Erythroblast (primary cell): ENCODE data around the gene SPPL2C.

ENCODE experiments used
- GATA1 ChIP-seq: IDR thresholded peaks from 2 replicates; pipeline ENCODE4 v1.6.1; 2011; ENCODE audit warnings: low read depth, mild to moderate bottlenecking, control low read depth, low read length, moderate library complexity
- POLR2A ChIP-seq: IDR thresholded peaks from 2 replicates; pipeline ENCODE4 v1.6.1; 2011; ENCODE audit warnings: mild to moderate bottlenecking, low read length

GRCh38 chr17:45819632-45820031, 25.0 kb upstream of the SPPL2C start:
- TF ChIP-seq POLR2A (no peak), GATA1 (no peak)
